ENCODE results near the gene HIRA.

The HIRA gene

GRCh38 chr22:19358703-19359553, 72.6 kb downstream of the HIRA start:
- in situ Hi-C loops (cut with HindIII; ENCODE audit: low sequenced_read_pairs): no loop called here

- in situ Hi-C loops (cut with HindIII; ENCODE audit: low sequenced_read_pairs): no loop called here
Measured at GRCh38 chr22:19358195-19358594, 73.3 kb downstream of the HIRA start.

- in situ Hi-C loops (cut with HindIII; ENCODE audit: low sequenced_read_pairs): no loop called here
Measured at GRCh38 chr22:19357270-19358105, 74.0 kb downstream of the HIRA start.

DNA sequence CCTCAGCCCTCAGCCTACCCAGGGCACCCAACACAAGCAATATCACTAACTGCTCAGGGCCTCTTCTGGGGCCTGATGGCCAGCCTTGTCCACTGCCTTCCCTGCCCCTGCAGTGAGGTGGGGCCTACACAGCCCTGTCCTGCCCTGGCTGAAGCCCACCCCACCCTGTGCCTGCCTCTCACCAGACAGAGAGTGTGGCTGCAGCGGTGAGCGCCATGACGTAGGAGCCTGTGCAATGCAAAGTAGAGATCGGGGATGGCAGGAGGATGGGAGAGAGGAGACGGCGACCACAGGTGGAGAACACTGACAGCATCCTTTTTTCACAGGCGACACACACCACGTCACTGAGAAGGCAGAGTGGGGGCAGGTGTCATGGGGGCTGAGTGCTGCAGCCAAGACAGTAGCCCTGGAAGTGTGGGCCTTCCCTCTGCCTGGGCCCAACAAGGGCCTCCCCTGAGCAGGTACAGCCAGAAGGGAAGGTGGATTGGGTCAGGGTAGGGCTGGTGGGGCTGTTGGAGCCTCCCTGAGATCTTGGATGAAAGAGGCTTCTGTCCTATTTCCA, 74.7 kb downstream of the HIRA start:
- in situ Hi-C loops (cut with HindIII; ENCODE audit: low sequenced_read_pairs): no loop called here

- in situ Hi-C loops (cut with HindIII; ENCODE audit: low sequenced_read_pairs): no loop called here
Measured at GRCh38 chr22:19355413-19356157, 75.9 kb downstream of the HIRA start.

DNA sequence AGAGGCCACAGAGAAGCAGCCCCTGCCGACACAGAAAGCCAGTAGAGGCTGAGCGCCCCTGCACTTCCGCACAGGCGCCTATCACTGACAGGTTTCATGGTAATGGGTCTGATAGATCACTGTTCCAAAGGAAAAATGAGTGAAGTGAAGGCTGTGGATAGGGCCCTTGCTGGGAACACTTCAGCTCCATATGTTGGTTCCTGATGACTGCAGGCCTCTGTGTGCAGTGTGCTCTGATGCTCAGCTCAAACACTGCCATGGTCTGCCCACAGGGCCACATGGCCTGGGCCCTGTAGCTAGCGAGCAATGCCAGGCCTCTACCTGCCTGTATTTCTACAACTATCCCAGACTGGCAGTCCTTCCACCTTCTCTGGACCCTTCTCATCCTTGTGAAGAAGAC, 77.3 kb downstream of the HIRA start:
- in situ Hi-C loops (cut with HindIII; ENCODE audit: low sequenced_read_pairs): no loop called here

DNA sequence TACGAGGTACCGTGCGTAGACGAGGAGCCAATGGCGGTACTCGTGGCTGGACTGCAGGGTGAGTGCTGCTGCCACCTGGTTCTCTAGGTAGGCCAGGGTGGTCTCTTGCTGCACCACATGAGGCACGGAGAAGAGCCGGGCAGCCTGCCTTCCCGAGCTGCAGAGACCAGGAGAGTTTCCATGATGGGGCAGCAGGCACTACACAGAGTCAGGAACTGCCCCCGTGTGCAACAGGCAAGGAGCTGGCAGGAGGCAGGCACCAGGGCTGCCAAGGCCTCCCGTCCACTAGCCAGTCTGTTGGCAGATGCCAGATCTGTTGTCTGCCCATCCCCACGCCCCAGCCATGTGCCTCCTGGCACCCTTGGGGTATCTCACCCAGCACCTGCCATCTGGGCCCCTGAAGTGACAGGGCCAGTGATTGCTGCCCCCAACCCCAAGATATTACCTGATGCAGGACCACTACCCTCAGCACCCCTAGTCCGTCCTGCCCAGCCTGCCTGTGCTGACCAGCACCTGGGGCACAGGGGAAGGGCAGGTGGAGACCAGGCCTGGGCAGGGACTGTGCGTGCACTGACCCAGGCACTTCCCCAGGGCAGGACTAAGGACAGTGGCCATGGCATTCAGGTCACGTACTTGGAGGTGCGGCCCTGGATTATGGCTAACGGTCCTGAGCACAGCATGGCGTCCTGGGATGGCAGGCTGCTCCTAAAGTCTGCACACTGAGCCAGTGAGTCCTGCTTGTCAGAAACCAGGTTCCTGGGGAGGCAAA, 78.0 kb downstream of the HIRA start:
- in situ Hi-C loops (cut with HindIII; ENCODE audit: low sequenced_read_pairs): no loop called here

DNA sequence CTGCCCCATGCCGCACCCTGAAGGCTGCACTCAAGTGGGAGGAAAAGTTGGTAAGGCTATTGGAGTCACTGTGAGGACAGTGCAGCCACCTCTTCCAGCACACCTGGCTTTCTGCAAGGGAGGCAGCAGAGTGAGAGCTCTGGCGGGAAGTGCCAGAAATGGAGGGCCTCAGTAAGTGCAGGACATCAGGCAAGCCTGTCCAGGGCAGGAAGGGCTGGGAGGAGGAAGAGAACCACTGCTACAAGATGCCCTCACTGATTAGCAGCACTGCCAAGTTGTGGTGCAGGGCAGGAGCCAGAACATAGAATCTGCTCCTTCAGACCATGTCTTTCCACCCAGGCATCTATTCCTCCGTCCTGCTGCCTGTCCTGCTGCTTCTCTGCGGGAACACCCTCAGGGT, 78.8 kb downstream of the HIRA start:
- in situ Hi-C loops (cut with HindIII; ENCODE audit: low sequenced_read_pairs): no loop called here

DNA sequence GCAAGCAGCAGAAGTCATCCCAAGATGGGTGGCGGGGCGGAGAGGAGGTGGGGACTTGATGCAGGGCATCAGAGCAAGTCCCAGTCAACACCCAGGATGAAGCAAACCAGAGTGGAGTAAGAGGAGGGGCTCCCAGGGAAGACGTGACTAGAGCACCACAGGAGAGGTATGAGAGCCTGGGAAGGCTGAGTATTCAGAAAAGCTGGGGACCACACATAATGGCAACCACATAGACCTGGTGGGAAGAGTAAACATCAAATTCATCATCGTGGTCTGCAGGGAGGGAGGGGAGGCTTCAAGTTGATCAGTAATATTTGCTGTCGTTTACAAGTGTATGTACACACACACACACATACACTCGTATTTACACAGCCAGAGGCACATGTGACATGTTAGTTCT, 79.3 kb downstream of the HIRA start:
- in situ Hi-C loops (cut with HindIII; ENCODE audit: low sequenced_read_pairs): no loop called here

GRCh38 chr22:19351604-19352003, 79.9 kb downstream of the HIRA start:
- in situ Hi-C loops (cut with HindIII; ENCODE audit: low sequenced_read_pairs): no loop called here

- in situ Hi-C loops (cut with HindIII; ENCODE audit: low sequenced_read_pairs): no loop called here
Measured at GRCh38 chr22:19350947-19351346, 80.6 kb downstream of the HIRA start.

- in situ Hi-C loops (cut with HindIII; ENCODE audit: low sequenced_read_pairs): no loop called here
Measured at GRCh38 chr22:19350476-19350859, 81.1 kb downstream of the HIRA start.

- in situ Hi-C loops (cut with HindIII; ENCODE audit: low sequenced_read_pairs): no loop called here
Measured at GRCh38 chr22:19349778-19350475, 81.6 kb downstream of the HIRA start.

GRCh38 chr22:19346677-19347265, 84.8 kb downstream of the HIRA start:
- in situ Hi-C loops (cut with HindIII; ENCODE audit: low sequenced_read_pairs): no loop called here

GRCh38 chr22:19344420-19344819, 87.1 kb downstream of the HIRA start:
- in situ Hi-C loops (cut with HindIII; ENCODE audit: low sequenced_read_pairs): no loop called here

GRCh38 chr22:19343470-19343869, 88.1 kb downstream of the HIRA start:
- in situ Hi-C loops (cut with HindIII; ENCODE audit: low sequenced_read_pairs): no loop called here

GRCh38 chr22:19341500-19341899, 90.0 kb downstream of the HIRA start:
- in situ Hi-C loops (cut with HindIII; ENCODE audit: low sequenced_read_pairs): no loop called here

- in situ Hi-C loops (cut with HindIII; ENCODE audit: low sequenced_read_pairs): no loop called here
Measured at GRCh38 chr22:19337137-19337536, 94.4 kb downstream of the HIRA start.
